IPS-18c (cell line): ENCODE results near the gene ALDH1A1.
"Not testable (repeated sequence)": the region's sequence is repeated elsewhere in the genome, so short reads cannot be mapped to it uniquely, and the experiment has no call there.

Source experiments
- H3K4me3 ChIP-seq: 2 replicates; pipeline ENCODE4 v1.7.0; 2013; ENCODE audit warnings: low read depth, mild to moderate bottlenecking, low read length, moderate library complexity; ENCODE audit not compliant: insufficient read depth
- H3K9me3 ChIP-seq: one replicate; pipeline ENCODE4 v1.6.1; 2013; ENCODE audit warnings: mild to moderate bottlenecking, low read length, moderate library complexity; ENCODE audit not compliant: control insufficient read depth, insufficient read depth

ALDH1A1 gene

DNA sequence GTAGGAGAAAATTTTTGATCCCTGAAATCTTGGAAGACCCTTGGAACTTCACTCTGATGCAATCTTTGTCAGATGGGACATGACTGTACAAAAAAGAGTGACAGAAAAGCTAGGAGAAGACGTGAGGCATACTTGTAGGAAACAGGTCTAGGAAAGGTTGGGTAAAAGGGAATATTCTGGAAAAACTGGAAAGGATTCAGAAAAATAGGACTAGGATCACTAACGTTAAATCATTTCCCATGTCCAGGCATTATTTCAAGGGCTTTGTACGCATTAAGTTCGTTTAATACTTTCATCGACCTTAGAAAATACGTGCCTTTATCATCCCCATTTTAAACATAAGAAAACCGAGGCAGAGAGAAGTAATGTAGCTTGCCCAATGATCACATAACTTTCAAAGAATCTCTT is 2.9 kb downstream of the ALDH1A1 start:
- no peaks in the 10 kb centered on the region for H3K9me3 ChIP-seq
- no peak overlapping the region for H3K4me3 ChIP-seq

DNA sequence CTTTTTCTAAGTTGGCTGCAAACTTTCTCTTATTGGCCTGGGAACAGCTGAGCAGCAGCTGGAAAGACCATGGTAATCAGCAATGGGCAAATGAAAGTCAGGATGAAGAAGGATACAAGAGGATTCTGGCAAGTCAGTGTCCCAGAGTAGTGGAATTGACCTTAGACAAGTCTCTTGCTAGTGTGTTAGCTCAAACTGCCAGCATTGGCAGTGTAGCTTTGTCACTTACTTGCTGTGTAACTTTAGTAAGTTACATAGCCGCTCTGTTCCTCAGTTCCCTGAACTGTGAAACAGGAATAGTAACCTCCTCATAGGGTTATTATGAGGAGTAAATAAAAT is 3.6 kb downstream of the ALDH1A1 start:
- H3K9me3 ChIP-seq: no peaks in the 10 kb centered on the region
- H3K4me3 ChIP-seq: no peak overlapping the region

DNA sequence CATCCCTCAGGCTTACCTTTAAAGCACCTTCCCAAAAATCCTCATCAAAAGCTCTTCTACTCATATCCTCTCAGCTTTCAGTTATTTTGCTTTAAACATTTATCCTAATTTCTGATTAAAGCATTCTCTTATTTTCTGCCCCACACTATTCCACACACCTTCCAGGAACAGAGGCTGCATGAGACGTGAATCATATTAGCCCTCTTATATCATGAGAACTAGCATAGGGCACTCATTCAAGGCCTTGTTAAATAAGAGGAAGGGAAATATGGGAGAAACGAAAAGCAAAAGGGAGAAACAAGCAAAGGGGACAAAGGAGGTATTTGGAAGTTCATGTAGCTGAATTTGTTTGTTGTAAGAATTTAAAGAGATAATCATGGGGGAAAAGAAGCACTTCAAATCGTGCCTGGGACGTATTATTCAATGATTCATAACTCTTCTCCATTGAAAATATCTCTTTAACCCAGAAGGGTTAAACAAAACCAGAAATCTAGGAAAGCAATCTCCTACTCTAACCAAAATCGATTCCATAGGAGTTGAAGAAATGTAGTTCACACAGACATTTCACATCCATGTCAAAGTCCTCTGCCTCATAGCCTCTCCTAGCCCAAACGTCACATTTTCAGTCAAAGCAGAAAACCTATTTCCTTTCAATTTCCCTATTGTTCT is 4.1 kb downstream of the ALDH1A1 start:
- Histone ChIP-seq H3K4me3 (no peak overlapping the region), H3K9me3 (no peaks in the 10 kb centered on the region)

DNA sequence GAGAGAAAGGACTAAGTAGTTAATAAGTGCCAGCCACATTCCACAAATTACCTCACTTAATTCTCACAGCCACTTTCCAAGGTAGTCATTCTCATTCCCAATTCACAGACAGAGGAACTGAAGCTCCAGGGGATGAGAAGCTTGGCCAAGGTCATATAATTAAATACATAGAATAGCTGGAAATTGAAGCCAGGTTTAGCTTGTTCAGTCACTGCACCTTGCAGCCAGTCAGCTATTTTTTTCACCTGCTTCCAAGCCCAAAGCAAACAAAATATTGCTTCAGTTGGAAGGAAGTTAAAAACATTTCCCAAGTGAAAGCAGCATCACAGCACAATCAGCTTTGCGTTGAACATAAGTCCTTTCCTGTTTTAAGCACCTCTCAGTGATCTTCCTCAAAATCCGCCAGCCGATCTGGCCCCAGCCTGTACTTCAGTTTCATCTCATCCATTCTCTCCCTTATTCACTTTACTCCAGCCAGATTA is 4.8 kb downstream of the ALDH1A1 start:
- Histone ChIP-seq H3K9me3 (no peaks in the 10 kb centered on the region), H3K4me3 (no peak overlapping the region)

DNA sequence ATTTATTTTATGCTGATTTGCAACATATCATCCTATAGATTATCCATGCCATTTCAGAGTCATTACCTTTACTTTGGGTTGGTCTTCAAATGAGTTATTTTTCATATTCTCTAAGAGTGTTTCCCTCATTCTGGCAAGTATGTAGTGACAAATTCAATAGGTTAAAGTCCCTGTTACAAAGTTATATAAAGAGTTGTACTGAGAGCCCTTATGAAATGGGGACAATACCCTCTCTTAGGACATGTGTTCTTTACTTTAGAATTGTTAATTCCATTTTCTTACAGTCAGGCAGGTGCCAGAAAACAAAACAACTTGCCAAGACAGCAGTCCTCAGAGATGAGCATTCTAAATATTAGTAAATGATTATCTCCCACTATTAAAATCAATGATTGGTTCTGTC is 6.0 kb downstream of the ALDH1A1 start:
- H3K4me3 ChIP-seq: no peak overlapping the region
- H3K9me3 ChIP-seq: no peaks in the 10 kb centered on the region

DNA sequence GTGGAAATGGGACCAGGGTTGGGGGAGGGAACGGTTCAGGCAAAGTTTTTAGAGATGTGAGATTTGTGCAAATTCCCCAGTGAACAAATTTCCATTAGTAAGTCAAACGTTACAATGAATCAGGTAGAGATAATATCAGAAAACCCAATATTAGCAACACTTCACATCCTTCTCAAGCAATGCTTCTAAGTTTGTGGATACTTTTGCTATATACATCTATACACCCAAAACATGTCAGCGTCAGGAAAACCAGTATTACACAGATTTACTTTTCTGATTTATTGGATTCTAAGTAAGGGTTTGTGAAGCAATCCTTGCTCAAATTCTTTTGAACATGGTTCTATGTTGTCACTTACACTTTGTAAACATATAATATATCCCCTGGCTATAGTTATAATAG is 6.5 kb downstream of the ALDH1A1 start:
- Histone ChIP-seq H3K9me3 (no peaks in the 10 kb centered on the region), H3K4me3 (no peak overlapping the region)

DNA sequence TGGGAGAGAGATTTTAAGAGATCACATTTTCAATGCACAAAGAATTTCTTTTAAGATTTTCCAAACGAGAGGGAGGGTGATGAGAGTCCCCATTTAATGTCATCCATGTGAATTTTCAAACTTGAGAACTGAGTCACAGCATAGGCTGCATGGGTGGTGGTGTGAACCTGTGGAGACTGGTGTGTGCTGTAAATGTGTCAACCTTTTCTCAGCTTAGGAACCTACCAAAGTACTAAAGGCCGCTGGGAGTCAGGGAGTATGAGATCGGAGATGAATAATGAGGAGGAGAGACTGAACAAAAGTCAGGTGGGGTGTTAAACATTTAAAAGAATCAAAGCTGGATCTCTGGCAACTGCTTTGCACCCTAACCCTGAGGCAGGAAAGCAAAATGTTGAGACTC is 7.5 kb downstream of the ALDH1A1 start:
- no peaks in the 10 kb centered on the region for H3K9me3 ChIP-seq
- H3K4me3 ChIP-seq: no peak overlapping the region

DNA sequence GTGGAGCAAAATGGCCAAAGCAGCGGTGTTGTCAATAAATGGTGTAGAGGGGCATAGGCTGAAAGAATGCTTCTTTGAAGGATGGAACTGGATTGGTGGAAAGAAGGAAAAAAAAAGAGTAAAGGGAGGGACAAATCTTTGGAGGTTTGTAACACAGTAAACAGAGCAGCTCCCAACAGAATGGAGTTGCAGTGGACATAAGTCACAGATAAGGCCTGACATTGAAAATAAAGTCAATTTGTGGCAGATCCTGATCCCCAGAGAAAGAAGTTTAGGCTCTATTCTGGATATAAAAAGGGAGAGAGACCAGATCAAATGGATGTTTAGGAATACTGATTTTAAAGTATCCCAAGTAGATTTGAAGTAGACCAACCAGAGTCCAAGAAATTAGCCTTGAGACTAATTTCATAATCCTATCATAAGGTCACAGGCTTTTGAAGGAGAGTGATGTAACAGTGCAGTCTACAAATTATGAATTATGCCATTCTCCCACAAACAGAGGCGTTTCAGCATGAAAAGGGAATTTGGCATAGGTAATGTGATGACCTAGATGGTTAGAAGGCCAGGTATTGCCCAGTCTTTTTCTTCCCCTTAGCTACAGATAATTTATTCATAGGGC is 8.9 kb downstream of the ALDH1A1 start:
- Histone ChIP-seq H3K4me3 (no peak overlapping the region), H3K9me3 (no peaks in the 10 kb centered on the region)

DNA sequence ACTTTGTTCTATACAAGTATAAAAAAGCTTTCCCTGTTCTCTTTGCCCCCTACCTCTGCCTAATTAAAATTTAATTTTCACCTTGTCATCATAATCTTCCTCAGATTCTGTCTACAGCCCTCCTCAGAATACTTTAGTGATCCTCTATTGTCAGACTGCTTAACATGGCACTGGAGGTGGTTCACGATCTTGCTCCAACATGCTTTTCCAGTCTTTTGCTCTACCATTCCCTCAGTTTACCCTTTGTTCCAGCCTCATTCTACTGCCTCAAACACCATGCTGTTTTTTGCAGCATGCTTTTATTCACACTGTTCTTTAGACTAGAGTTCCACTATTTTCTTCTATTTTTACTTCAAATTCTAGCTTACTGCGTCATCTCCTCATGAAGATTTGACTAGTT is 10.4 kb downstream of the ALDH1A1 start:
- Histone ChIP-seq H3K9me3 (no peaks in the 10 kb centered on the region), H3K4me3 (no peak overlapping the region)

DNA sequence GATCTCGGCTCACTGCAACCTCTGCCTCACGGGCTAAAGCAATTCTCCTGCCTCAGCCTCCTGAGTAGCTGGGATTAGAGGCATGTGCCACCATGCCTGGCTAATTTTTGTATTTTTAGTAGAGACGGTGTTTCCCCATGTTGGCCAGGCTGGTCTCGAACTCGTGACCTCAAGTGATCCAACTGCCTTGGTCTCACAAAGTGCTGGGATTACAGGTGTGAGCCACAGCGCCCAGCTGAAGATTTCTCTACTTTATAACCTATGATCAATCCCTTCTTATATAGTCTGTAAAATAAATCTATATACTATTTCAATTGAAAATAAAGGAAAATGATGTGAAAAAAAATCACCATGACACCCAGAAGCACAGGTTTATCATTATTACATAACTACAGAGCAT is 13.3 kb downstream of the ALDH1A1 start:
- H3K9me3 ChIP-seq, H3K4me3 ChIP-seq: not testable (repeated sequence)

DNA sequence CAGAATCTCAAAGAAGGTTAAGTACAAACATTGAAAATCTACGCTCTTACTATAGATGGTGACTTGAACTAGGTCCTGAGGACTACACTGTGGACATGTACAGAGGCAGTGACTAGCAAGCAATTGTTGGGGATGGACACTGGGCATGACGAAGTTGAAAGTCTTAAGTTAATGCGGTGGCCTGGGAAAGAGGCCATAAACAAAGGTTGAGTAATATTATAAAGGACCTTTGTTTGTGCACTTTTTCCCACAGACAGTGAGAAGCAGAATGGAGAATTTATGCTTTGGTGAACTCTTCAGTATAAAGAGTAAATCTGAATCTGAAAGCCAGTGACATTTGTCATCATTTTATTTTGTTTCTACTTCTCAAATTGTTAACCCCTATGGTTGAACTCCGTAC is 15.3 kb downstream of the ALDH1A1 start:
- H3K4me3 ChIP-seq: no peak overlapping the region
- H3K9me3 ChIP-seq: no peaks in the 10 kb centered on the region

DNA sequence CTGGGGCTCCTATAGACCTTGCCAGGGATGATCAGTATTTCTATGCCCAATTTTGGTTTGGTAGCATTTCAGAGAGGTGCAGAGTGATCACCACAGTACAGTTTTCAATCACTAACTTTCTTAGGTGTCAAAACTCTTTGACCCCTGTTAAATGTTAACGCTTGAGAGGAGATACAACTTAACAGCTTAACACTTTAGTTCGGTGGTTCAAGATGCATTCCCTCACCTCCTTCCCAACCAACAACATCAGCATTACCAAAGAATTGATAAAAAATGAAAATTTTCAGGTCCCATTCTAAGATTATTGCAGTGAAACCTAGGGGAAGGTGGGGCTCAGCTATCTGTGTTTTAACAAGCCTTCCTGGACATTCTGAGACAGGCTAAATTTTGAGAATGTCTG is 16.2 kb downstream of the ALDH1A1 start:
- Histone ChIP-seq H3K4me3 (no peak overlapping the region), H3K9me3 (no peaks in the 10 kb centered on the region)

DNA sequence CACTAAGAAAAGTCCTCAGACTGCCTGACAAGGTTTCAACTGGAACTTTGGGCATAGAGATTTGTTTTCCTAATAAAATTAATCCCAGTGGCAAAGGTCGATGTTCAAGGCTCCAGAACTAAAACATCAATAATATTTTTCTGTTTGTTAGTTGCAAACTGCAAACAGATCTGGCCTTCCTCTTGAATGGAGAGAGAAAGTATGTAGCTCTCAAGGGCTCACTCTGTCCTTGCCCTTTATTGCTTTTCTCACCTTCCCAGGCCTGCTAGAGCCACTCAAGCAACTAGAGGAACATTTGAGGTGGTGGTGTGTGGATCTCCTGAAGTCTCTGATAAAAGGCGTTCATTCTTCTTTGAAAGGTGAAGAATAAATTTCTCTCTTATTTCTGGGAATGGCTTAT is 16.6 kb downstream of the ALDH1A1 start:
- Histone ChIP-seq H3K9me3 (no peaks in the 10 kb centered on the region), H3K4me3 (no peak overlapping the region)

DNA sequence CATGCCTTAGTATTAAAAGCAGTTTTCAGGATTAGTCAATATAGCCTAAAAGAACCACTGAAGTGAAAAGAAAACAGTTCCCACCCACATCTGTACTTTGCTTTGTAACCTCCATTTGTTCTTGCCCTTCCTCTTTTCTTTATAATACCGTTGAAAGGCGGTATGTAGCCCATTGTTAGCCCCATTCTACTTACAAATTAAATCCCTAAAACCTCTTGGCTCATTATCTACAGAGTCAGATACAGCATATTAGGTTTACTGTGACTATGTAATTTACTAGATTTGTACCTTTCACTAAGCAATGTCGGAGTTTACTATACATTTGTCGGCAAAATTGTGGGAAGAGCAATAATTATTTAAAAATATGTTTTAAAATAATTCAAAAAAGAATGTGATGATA is 17.3 kb downstream of the ALDH1A1 start:
- Histone ChIP-seq H3K4me3 (no peak overlapping the region), H3K9me3 (no peaks in the 10 kb centered on the region)

DNA sequence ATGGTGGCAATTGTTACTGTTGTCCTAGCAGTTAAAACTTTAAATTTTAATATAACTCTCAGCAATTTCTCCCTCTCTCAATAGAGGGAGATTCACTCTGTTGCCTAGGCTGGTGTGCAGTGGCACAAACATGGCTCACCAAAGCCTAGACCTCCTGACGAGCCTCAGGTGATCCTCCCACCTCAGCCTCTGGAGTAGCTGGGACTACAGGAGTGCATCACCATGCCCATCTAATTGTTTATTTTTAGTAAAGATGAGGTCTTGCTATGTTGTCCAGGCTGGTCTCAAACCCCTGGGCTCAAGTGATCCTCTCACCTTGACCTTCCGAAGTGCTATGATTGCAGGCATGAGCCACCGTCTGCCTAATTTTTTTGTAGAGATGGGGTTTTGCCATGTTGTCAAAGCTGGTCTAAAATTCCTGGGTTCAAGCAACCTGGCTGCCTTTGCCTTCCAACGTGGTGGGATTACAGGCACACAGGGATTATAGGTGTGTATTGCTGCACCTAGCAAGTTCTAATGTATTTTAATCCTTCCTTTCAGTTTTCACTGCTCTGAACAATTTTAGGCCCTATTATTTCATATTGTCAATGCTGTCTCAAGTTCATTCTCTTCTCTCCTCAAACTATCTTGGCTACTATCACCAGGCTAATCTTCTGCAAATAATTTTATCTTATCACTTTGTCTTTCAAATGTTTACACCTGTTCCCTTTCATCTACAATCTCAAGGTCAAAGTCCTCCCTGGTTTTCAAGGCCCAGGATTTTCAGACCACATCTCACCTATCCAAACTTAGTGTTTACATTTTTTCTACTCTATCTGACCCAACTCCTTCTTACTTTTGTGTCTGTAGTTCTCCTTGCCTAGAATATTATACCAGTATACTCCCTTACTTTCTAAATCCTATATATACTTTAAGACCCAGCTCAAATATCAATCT is 18.9 kb downstream of the ALDH1A1 start:
- no peaks in the 10 kb centered on the region for H3K9me3 ChIP-seq

DNA sequence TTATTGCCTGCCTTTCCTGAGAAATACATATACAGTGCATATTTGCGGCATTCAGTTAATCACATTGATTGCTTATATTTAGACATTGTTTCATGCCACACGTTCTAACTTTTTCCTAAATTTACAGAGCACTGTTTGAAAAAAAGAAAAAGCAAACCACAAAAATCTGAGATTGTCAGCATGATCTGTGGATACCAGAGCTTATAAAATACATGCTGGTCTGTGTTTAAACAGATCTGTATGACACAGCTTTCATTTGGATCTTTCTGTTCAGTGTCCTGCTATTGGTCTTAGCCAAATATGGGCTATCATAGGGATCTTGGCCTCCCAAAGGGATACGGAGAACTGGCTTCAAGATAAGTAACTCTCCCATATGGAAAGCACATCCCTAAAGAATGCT is 20.2 kb downstream of the ALDH1A1 start:
- no peaks in the 10 kb centered on the region for H3K9me3 ChIP-seq
- no peak overlapping the region for H3K4me3 ChIP-seq

More for the DNA sequence above, 18.9 kb downstream of the ALDH1A1 start:
- no peak overlapping the region for H3K4me3 ChIP-seq

DNA sequence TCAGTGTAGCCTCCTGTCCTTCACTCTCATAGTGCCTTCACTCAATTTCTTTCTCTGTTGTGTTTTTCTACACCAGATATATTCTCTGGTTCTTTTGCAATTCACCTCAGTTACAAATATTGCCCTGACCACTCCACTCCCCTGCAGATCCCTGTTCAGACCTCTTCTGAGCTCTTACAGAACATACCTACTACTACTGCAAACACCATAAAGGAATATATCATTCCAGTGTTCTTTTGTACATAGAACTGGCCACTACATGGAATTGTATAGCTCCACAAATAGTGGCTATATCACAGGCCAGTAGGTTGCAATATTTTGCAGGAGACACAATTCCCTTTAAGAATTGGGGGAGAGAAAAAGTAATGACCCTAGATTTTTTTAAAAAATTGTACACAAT is 21.0 kb downstream of the ALDH1A1 start:
- H3K9me3 ChIP-seq: no peaks in the 10 kb centered on the region
- H3K4me3 ChIP-seq: no peak overlapping the region

DNA sequence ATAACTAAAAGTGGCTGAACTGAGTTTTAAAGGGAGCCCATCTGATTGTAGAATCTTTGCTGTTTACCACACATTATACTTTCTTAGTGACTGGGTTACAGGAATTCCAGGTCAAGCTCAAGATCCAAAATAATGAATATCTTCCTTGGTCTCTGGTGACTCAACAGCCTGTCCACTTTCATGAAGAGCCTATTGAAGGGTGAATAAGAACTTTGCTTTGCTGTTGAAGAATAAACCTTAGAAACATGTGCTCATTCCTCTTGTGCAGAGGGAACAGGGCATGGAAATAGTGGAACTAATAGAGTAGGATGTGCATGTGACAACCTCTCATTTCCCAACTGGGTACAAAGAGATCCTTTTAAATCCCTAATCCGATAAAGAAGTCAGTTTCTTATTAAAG is 21.4 kb downstream of the ALDH1A1 start:
- Histone ChIP-seq H3K9me3 (no peaks in the 10 kb centered on the region), H3K4me3 (no peak overlapping the region)
